Cardiac fibroblast (primary cell): ENCODE data around the gene TMEM100.

Experiments used
- DNase-seq, 2 donors: peaks; one replicate each; pipeline versions ENCODE4 v3.0.0 to v3.0.0-alpha.2; 2010; ENCODE audit warnings: low read depth in 2 of 2
- H3K4me3 ChIP-seq, 2 donors: replicated peaks in 1 of 2; 1 replicate in 1 of 2; 2 replicates in 1 of 2; pipeline ENCODE4 v1.5.1; 2011; ENCODE audit warnings: low read depth in 2 of 2, low read length in 2 of 2, mild to moderate bottlenecking in 2 of 2, moderate library complexity in 1 of 2
- CTCF ChIP-seq: IDR thresholded peaks from one replicate; pipeline ENCODE4 v1.5.1; 2011; ENCODE audit warnings: low read depth, mild to moderate bottlenecking, low read length, inconsistent platforms

TMEM100 gene

GRCh38 chr17:55729484-55729883 lies 6.8 kb upstream of the TMEM100 start:
- no peak for DNase-seq
- no peak for TF ChIP-seq CTCF
- H3K4me3 ChIP-seq = no peak overlapping the region

- no peak for DNase-seq
- TF ChIP-seq CTCF = no peak
- H3K4me3 ChIP-seq = no peak overlapping the region
These were observed 6.2 kb upstream of the TMEM100 start for GRCh38 chr17:55728833-55729232.

- H3K4me3 ChIP-seq = no peak overlapping the region
- TF ChIP-seq CTCF = no peak
- no peak for DNase-seq
These were observed 5.7 kb upstream of the TMEM100 start for GRCh38 chr17:55728361-55728760.

GRCh38 chr17:55727920-55728319 lies 5.3 kb upstream of the TMEM100 start:
- TF ChIP-seq CTCF = no peak
- no peak overlapping the region for H3K4me3 ChIP-seq
- peak in 1 of 2 donors; percentile 55 for DNase-seq

DNA sequence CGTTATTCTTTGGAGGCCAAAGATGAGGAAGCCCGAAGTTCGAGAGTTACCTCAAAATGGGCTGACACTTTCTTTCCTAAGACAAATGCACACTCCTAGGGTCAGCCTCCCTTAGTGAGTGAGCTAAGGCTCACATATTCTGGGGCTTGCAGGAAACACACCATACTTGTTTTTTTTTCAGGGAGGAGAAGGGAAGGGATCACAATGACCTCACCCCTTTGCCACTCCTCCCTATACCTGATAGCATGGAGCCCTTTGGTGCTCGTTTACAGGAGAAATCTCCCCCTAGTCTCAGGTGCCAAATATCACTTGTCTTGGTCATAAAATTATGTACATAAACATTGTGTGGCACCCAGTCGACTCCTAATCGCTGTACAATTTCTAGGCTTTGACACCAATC lies 4.6 kb upstream of the TMEM100 start:
- no peak for DNase-seq
- no peak for TF ChIP-seq CTCF
- H3K4me3 ChIP-seq = no peak overlapping the region

- TF ChIP-seq CTCF = no peak
- peak; percentile 93 to 94 for DNase-seq
- H3K4me3 ChIP-seq = no peak overlapping the region
These were observed 3.8 kb upstream of the TMEM100 start for GRCh38 chr17:55726440-55726839.

GRCh38 chr17:55723488-55723848 lies 804 bp upstream of the TMEM100 start:
- H3K4me3 ChIP-seq = no peak overlapping the region
- no peak for TF ChIP-seq CTCF
- no peak for DNase-seq
